SHP77 treated with DMSO at 0.1 percent for 48 hours (cell line): Measurements from ENCODE around the gene ZFP69.
"Not testable (repeated sequence)": the region's sequence is repeated elsewhere in the genome, so short reads cannot be mapped to it uniquely, and the experiment has no call there.

Experiments used
- DNase-seq: peaks from one replicate; lab custom pipeline; 2025; lab: John Stamatoyannopoulos, UW

The ZFP69 gene

GRCh38 chr1:40476924-40477677, at the start of gene ZFP69:
Gene ZFP69, plus strand, starts transcription at chr1:40477290. Its CDS starts 2,072 bp downstream, at chr1:40479362.
- no peak for DNase-seq

DNA sequence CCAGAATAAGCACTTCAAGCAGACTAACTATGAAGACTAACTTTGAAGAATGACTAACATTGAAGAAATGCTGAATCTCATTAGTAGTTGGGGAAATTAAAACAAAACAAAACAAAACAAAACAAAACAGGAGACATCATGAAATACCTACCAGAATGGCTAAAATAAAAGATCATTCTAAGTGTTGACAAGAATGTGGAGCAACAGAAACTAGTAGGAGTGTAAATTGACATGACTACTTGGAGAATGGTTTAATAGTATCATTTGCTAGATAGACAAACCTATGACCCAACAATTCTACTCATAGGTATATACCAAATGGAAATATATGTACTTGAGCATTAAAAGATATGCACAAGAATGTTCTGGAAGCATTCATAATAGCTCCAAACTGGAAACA, 45.7 kb upstream of the ZFP69 start:
- DNase-seq: no peak

- DNase-seq: no peak
These were observed 44.3 kb upstream of the ZFP69 start for GRCh38 chr1:40432644-40433390.

DNA sequence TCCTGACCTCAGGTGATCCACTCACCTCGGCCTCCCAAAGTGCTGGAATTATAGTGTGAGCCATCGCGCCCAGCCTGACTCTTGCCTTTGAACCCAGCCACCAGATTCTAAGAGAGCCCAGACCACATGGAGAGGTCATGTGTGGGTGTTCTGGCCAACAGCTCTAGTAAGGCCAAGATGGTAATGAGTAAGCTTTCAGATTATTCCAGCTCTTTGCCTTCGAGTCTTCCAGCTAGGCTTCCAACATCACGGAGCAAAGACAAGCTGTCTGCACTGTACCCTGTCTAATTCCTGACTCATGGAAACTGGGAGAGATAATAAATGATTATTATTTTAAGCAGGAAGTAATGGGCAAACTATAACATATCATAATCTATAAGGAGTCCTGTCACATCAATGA, 41.6 kb upstream of the ZFP69 start:
- DNase-seq: no peak

- DNase-seq: no peak
These were observed 41.2 kb upstream of the ZFP69 start for GRCh38 chr1:40435876-40436275.

DNA sequence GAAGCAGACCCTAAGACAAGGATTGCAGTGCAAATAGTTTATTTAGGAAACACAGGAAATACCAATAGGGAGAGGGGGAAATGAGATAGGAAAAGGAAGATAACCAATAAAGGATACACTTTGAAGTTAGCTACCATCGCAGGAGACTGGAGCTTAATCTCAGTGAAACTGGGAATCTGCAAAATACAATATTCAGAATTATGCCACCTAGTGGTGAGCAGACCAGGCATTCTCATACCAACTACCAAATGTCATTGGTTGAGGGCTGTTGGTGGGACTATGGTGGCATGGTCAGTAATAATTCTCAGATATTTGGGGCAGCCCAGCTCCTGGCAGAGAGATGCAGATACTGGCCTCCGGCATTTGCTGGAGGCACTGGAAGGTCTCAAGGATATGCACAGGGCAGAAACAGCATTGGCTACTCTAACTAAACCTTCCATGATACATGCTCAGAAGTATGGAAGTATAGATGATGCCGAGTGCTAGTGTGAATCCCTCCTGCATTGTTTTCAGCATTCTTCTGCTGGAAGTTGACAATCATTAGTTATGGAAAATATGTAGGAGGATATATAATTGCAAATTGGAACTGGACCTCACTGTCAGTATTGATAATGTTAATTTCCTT, 38.6 kb upstream of the ZFP69 start:
- peak; percentile 6 for DNase-seq

- DNase-seq: no peak
These were observed 37.8 kb upstream of the ZFP69 start for GRCh38 chr1:40439247-40439646.

GRCh38 chr1:40449684-40450494, 27.2 kb upstream of the ZFP69 start, which contains the start of gene ZFP69B:
Gene ZFP69B, plus strand, starts transcription at chr1:40450476. Its CDS starts 486 bp downstream, at chr1:40450962.
- DNase-seq: peak; percentile 76

DNA sequence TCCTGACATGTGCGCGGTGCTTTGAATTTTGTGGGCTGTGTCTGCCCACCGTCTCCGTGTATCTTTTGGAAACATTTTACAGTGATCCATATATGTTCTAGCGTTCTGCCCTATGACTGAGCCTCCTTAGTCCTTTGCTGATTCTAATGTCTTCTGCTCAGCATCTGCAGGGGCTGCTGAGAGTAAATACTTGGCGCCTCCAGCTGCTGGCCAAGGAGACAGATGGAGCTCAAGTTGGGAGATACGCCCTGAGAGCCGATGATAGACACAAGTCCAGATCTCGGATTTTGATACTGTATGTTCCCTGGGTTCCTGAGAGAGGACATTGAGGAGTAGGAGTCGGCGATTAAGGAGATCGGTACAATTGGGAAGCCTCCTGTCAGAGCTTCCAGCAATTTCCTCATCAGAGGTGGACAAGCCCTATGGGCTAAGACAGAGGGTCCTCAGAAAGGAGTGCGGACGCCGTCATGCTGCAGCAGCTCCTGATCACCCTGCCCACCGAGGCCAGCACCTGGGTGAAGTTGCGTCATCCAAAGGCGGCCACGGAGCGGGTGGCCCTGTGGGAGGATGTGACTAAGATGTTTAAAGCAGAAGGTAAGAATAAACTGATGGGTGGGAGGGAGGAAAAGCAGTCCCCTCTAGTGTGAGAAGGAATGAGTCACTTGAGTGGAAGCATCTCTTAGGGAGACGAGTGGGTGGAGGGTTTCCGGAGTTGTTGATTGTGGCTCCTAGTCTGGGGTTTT, 26.4 kb upstream of the ZFP69 start:
- DNase-seq: no peak

DNA sequence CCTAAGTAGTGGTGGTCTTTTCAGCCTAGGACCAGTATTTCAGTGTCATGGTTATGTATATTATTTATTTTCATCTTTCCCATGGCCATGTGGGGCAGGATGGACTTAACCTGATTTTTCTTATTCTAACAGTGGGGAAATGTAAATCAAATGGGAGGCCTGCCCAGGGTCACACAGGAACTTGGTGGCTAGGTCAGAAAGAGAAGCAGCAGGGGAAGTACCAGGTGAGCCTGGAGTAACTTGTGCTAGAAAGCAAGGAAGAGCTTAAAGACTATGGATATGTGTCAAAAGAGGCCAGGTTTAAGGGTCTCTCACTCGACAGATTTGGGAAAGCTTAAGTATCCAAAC, 25.9 kb upstream of the ZFP69 start:
- DNase-seq: no peak

DNA sequence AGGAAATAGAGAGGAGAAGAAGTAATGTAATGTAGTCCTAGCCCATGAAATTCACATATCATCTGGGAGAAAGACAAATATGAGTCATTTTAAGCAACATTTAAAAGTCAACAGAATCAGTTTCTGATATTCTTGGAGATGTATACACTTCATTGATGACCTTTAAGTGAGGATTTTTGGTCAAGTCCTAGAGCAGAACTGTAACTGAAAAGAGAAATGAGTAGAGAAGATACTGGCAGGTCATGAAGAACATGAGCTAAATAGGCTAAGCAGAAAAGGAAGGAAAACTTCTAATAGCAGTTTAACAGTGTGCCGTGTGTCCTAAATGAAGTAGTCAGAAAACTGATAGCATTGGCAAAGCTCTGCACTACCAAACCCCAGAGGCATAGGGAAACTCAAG, 22.2 kb upstream of the ZFP69 start:
- DNase-seq: no peak

DNA sequence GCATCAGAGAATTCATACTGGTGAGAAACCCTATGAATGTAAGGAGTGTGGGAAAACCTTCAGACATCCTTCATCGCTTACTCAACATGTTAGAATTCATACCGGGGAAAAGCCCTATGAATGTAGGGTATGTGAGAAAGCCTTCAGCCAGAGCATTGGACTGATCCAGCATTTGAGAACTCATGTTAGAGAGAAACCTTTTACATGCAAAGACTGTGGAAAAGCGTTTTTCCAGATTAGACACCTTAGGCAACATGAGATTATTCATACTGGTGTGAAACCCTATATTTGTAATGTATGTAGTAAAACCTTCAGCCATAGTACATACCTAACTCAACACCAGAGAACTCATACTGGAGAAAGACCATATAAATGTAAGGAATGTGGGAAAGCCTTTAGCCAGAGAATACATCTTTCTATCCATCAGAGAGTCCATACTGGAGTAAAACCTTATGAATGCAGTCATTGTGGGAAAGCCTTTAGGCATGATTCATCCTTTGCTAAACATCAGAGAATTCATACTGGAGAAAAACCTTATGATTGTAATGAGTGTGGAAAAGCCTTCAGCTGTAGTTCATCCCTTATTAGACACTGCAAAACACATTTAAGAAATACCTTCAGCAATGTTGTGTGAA, 14.0 kb upstream of the ZFP69 start:
- DNase-seq: no peak

- no peak for DNase-seq
These were observed 7.8 kb upstream of the ZFP69 start for GRCh38 chr1:40469327-40469726.

- no peak for DNase-seq
These were observed 1.8 kb upstream of the ZFP69 start for GRCh38 chr1:40475268-40475667.

DNA sequence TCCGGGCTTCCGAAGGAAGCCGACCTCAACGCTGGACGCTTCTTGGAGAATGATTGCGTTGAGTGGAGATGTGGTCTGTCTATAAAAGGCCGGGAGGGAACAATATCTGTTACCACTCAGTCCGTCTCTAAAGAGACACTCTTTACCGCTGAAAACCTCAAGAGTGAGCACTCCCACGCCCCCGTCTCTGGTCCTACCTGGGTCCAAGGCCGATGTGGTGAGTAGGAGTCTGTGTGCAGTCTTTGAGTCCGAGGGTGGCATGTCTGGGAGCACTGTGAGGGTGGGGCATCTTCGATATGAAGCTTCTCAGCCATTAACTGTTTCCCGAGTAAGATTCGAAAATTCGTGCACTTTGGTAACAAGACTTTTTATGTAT, 576 bp downstream of the ZFP69 start:
- DNase-seq: no peak

GRCh38 chr1:40478276-40478675, 1.2 kb downstream of the ZFP69 start:
- no peak for DNase-seq

- DNase-seq: no peak
These were observed 2.1 kb downstream of the ZFP69 start for GRCh38 chr1:40479156-40479555.

DNA sequence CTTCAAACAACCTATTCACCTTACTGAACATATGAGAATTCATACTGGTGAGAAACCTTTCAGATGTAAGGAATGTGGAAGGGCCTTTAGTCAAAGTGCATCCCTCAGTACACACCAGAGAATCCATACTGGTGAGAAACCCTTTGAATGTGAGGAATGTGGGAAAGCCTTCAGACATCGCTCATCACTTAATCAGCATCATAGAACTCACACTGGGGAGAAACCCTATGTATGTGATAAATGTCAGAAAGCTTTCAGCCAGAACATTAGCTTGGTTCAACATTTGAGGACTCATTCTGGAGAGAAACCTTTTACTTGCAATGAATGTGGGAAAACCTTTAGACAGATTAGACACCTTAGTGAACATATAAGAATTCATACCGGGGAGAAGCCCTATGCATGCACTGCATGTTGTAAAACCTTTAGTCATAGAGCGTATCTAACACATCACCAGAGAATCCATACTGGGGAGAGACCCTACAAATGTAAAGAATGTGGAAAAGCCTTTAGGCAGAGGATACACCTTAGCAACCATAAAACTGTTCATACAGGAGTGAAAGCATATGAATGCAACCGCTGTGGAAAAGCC, 18.3 kb downstream of the ZFP69 start:
- DNase-seq: no peak

DNA sequence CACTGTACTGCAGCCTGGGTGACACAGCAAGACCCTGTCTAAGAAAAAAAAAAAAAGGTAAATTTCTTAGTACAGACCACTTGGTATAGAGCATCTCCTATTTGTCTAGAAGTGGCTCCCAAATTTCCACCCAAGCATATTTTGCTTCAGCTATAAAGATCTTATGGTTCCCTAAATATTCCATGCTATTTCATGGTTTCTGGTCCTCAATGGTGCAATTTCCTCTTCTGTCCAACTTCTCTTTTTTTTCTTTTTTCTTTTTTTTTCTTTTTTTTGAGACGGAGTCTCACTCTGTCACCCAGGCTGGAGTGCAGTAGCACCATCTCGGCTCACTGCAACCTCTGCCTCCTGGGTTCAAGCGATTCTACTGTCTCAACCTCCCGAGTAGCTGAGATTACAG, 25.6 kb downstream of the ZFP69 start:
- not testable (repeated sequence) for DNase-seq

- DNase-seq: no peak
These were observed 30.9 kb downstream of the ZFP69 start for GRCh38 chr1:40507973-40508372.
